C4-2B (cell line): ENCODE measurements around the gene ZC3H11A.

ENCODE experiments used
- CTCF ChIP-seq: fragments of 450-650 bp; conservative IDR thresholded peaks from 2 replicates; pipeline ENCODE4 v1.5.1; 2017; ENCODE audit warnings: mild to moderate bottlenecking
- ZFX ChIP-seq: fragments of 450-650 bp; IDR thresholded peaks from 2 replicates; pipeline ENCODE4 v1.6.1; 2017

- TF ChIP-seq CTCF, result no peak
- TF ChIP-seq ZFX, result no peak
Measured at GRCh38 chr1:203818399-203818798, 23.0 kb downstream of the ZC3H11A start.
